ENCODE measurements around the gene CHML.

DNA sequence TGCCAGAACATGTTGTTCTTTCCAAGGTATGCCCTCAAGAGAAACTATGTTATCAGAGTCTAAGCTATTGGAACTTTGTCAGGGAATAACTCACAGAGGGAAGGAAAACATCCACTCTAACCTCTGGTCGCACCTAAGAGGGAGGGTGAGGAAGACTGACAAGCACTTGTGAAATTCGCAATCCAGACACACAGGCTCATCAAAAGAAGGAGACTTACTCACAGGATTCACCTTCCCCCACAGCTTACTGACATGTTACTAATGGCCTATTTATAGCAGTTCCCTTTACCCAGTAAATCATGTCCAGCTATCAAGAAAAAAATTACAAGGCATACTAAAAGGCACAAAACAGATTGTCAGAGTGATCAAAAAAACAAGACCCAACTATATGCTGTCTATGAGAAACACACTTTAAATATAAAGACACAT is 48.8 kb upstream of the CHML start:
- TF ChIP-seq, protein P1, sequence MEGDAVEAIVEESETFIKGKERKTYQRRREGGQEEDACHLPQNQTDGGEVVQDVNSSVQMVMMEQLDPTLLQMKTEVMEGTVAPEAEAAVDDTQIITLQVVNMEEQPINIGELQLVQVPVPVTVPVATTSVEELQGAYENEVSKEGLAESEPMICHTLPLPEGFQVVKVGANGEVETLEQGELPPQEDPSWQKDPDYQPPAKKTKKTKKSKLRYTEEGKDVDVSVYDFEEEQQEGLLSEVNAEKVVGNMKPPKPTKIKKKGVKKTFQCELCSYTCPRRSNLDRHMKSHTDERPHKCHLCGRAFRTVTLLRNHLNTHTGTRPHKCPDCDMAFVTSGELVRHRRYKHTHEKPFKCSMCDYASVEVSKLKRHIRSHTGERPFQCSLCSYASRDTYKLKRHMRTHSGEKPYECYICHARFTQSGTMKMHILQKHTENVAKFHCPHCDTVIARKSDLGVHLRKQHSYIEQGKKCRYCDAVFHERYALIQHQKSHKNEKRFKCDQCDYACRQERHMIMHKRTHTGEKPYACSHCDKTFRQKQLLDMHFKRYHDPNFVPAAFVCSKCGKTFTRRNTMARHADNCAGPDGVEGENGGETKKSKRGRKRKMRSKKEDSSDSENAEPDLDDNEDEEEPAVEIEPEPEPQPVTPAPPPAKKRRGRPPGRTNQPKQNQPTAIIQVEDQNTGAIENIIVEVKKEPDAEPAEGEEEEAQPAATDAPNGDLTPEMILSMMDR (conservative IDR thresholded peaks at IDR 0.05; ENCODE audit: low read length) = no peak
- TF ChIP-seq EZH2phosphoT487 (IDR thresholded peaks at IDR 0.05; ENCODE audit: borderline replicate concordance) = no peak
